ENCODE measurements around the gene KREMEN2. TPM values are rescaled to one million over a fixed set of nuclear protein-coding genes. Genes with fewer than 3 reads are reported as not detected.

Gene KREMEN2
- total and polyA plus RNA-seq, 2 experiments from 2014 or later, result 3.6 to 4.9 TPM

- no peaks in the 10 kb centered on the region for H3K9me3 ChIP-seq (ENCODE audit: low read depth)
- DNase-seq (ENCODE audit: low spot score), result no peak
- WGBS (ENCODE audit: low lambda C conversion rate, missing lambda C conversion rate), result 87% methylated on average over 15 of the region's 15 CpGs
These were observed 8.1 kb downstream of the KREMEN2 start for GRCh38 chr16:2971985-2972784.

GRCh38 chr16:2973093-2973492 is 9.0 kb downstream of the KREMEN2 start:
- TF ChIP-seq EZH2 (IDR thresholded peaks at IDR 0.05; ENCODE audit: borderline replicate concordance) (no peak), EZH2phosphoT487 (IDR thresholded peaks at IDR 0.05; ENCODE audit: low read depth, severe bottlenecking, unreplicated experiment) (no peak)
- TF ChIP-seq, protein P1, sequence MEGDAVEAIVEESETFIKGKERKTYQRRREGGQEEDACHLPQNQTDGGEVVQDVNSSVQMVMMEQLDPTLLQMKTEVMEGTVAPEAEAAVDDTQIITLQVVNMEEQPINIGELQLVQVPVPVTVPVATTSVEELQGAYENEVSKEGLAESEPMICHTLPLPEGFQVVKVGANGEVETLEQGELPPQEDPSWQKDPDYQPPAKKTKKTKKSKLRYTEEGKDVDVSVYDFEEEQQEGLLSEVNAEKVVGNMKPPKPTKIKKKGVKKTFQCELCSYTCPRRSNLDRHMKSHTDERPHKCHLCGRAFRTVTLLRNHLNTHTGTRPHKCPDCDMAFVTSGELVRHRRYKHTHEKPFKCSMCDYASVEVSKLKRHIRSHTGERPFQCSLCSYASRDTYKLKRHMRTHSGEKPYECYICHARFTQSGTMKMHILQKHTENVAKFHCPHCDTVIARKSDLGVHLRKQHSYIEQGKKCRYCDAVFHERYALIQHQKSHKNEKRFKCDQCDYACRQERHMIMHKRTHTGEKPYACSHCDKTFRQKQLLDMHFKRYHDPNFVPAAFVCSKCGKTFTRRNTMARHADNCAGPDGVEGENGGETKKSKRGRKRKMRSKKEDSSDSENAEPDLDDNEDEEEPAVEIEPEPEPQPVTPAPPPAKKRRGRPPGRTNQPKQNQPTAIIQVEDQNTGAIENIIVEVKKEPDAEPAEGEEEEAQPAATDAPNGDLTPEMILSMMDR (IDR thresholded peaks at IDR 0.05; ENCODE audit: poor library complexity), result no peak
- H3K27ac ChIP-seq, result no peak overlapping the region
- WGBS (ENCODE audit: low lambda C conversion rate, missing lambda C conversion rate), result 78% methylated on average over 5 of the region's 5 CpGs

More at GRCh38 chr16:2971985-2972784, 8.1 kb downstream of the KREMEN2 start:
- Histone ChIP-seq H3K4me2 (no peak overlapping the region), H3K9me2 (replicated peaks; ENCODE audit: insufficient read depth) (no peaks in the 10 kb centered on the region), H4K20me1 (ENCODE audit: insufficient read depth, poor library complexity, severe bottlenecking) (no peaks in the 10 kb centered on the region), H3K27ac (no peak overlapping the region), H3K4me1 (ENCODE audit: insufficient read depth) (peaks cover 3% of the 10 kb centered on the region), H3K36me3 (replicated peaks; ENCODE audit: insufficient read depth, low read depth) (no peaks in the 10 kb centered on the region), H2AFZ (no peak overlapping the region), H3K79me2 (no peaks in the 10 kb centered on the region), H3K27me3 (no peaks in the 10 kb centered on the region), H3K4me3 (no peak overlapping the region)
- TF ChIP-seq, protein P1 (IDR thresholded peaks at IDR 0.05; ENCODE audit: poor library complexity), result no peak
- TF ChIP-seq EZH2 (IDR thresholded peaks at IDR 0.05; ENCODE audit: borderline replicate concordance) (no peak), EZH2phosphoT487 (IDR thresholded peaks at IDR 0.05; ENCODE audit: low read depth, severe bottlenecking, unreplicated experiment) (no peak)

DNA sequence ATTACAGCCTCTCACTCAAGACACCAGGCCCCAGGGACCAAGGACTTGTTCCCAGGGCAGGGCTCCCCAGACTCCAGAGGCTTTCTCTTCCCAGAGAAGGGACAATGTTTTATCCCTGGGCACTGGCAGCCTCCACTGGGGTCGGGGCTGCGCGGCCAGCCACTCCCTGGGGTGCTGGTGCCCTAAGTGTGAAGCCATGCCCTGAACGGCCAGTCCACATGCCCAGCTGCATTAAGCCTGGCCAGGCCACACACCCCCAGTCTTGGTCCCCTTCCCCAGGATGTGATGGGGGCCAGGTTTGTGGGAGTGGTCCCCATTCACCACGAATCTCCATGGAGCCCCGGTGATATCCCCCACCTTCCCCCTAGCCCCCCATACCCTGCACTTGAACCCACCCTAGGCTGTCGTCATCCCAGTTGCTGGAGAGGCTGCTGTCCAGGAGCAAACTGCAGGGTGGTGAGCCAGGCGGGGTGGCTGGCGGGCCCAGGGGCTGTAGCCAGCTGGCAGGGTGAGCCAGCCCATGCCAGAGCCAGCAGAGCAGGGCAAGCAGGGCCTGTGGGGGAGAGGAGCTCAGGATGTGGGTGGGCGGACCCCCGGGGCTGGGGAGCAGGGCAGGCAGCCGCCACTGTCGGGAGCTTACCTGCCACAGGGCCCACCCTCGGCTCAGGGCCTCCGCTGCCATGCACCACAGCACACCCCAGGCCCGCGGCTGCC is 9.7 kb downstream of the KREMEN2 start:
- Histone ChIP-seq H3K4me1 (ENCODE audit: insufficient read depth) (peaks cover 3% of the 10 kb centered on the region), H3K4me2 (no peak overlapping the region), H3K4me3 (no peak overlapping the region), H3K9me2 (replicated peaks; ENCODE audit: insufficient read depth) (no peaks in the 10 kb centered on the region), H2AFZ (no peak overlapping the region), H3K27ac (no peak overlapping the region), H3K36me3 (replicated peaks; ENCODE audit: insufficient read depth, low read depth) (no peaks in the 10 kb centered on the region), H3K27me3 (no peaks in the 10 kb centered on the region), H3K79me2 (no peaks in the 10 kb centered on the region), H3K9me3 (ENCODE audit: low read depth) (no peaks in the 10 kb centered on the region), H4K20me1 (ENCODE audit: insufficient read depth, poor library complexity, severe bottlenecking) (no peaks in the 10 kb centered on the region)
- DNase-seq (ENCODE audit: low spot score), result no peak
- TF ChIP-seq EZH2phosphoT487 (IDR thresholded peaks at IDR 0.05; ENCODE audit: low read depth, severe bottlenecking, unreplicated experiment) (no peak), EZH2 (IDR thresholded peaks at IDR 0.05; ENCODE audit: borderline replicate concordance) (no peak)
- TF ChIP-seq, protein P1 (IDR thresholded peaks at IDR 0.05; ENCODE audit: poor library complexity), result no peak
- 90% methylated on average over 12 of the region's 17 CpGs for WGBS (ENCODE audit: low lambda C conversion rate, missing lambda C conversion rate)

More at GRCh38 chr16:2973093-2973492, 9.0 kb downstream of the KREMEN2 start:
- no peak overlapping the region for H2AFZ ChIP-seq
- no peaks in the 10 kb centered on the region for H4K20me1 ChIP-seq (ENCODE audit: insufficient read depth, poor library complexity, severe bottlenecking)
- no peaks in the 10 kb centered on the region for H3K9me2 ChIP-seq (replicated peaks; ENCODE audit: insufficient read depth)
- H3K4me2 ChIP-seq, result no peak overlapping the region
- H3K9me3 ChIP-seq (ENCODE audit: low read depth), result no peaks in the 10 kb centered on the region
- H3K27me3 ChIP-seq, result no peaks in the 10 kb centered on the region
- peaks cover 3% of the 10 kb centered on the region for H3K4me1 ChIP-seq (ENCODE audit: insufficient read depth)
- H3K4me3 ChIP-seq, result no peak overlapping the region
- no peak for DNase-seq (ENCODE audit: low spot score)
- no peaks in the 10 kb centered on the region for H3K79me2 ChIP-seq
- H3K36me3 ChIP-seq (replicated peaks; ENCODE audit: insufficient read depth, low read depth), result no peaks in the 10 kb centered on the region
